NCI-H2171 treated with DMSO at 0.1 percent for 48 hours (cell line): ENCODE measurements around the gene LRMDA.

Experiments
- DNase-seq: peaks from one replicate; lab custom pipeline; 2025; lab: John Stamatoyannopoulos, UW

LRMDA gene

GRCh38 chr10:75431180-75432111, at the start of gene LRMDA:
LRMDA (plus strand) TSS chr10:75431624.
- DNase-seq: no peak

DNA sequence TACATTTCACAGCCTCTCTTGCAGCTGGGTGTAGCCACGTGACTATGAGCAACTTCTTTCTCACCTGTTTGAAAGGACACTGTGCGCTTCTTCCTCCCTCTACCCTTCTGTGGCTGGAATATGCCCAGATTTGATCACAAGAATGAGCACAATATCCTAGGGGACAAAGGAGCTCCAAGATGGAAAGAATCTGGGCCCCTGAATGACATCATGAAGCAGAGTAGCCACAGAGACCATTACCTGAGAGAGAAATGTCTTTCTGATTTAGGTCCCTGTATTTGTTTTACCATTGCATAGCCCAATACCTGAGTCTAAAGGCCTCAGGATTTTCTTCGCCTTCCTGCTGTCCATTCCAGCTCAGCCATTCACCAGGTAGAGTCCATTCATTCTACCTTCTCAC, 45.3 kb upstream of the LRMDA start:
- no peak for DNase-seq

DNA sequence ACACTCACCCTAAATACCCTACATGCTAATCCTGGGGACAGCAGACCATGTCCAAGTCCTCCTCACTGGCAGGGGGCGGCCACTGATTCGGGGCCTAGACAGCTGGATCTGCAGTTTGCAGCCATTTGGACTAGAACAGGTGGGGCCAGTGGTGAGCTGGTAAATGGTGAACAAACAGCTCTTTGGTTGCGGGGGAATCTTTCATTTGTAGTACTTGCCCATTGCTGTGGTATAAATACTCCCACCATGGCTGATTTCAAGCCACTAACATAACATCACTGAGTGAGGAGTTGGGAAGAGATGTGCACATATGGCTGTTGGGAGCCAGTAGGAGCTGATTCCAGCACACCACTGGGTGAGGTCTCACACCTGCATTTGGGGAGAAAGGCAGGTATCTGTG, 43.3 kb upstream of the LRMDA start:
- DNase-seq: no peak

DNA sequence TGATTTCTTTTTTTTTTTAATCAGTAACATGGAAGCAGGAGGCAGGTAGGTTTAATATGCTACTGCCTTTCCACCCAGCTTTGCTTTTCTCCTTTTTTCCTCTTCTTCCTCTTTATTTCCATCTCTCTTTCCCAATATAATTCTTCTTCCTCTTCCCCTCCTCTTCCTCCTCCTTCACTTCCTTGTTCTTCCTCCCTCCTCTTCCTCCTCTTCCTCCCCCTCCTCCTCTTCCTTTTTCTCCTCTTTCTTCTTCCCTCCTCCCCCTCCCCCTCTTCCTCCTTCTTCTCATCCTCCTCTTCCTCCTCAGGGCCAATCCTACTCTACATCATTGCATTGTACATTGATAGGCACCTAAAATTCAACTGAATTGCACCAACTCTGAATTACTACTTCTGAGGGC, 41.2 kb upstream of the LRMDA start:
- no peak for DNase-seq

DNA sequence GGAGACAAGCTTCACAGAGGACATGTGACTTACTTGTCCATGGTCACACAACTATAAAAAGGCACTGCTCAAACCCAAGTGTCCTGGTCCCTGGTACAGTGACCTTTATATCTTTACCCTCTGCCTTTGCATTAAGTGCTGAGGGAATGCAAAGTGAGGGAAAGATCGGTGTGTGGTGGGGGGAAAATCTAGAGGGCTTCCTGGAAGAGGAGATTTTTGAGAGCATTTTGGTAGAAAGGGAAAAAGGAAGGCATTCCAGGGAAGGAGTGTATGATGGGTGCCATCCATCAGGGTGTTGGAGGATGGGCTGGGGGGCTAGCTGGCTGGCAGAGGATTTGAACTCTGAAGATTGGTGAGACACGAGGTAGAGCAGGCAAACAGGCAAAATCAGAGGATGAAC, 39.2 kb upstream of the LRMDA start:
- DNase-seq: no peak

DNA sequence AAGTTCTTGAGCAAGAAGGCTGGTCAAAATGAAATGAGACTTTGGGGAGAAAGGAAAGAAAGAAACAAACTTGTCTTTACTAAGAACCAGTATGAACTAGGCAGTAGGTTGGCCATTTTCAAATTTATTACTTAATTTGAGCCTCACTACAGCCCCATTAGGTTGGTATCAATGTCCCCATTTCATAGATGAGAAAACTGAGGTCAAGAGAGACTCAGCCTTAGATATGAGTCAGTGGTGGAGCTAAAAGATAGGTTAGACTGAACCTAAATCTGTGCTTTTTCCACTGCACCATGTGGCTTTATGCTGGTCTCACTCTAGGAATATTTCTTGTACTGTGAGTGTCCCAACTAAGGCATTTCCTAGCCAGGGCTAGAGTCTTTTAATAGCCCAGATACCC, 38.7 kb upstream of the LRMDA start:
- DNase-seq: no peak

DNA sequence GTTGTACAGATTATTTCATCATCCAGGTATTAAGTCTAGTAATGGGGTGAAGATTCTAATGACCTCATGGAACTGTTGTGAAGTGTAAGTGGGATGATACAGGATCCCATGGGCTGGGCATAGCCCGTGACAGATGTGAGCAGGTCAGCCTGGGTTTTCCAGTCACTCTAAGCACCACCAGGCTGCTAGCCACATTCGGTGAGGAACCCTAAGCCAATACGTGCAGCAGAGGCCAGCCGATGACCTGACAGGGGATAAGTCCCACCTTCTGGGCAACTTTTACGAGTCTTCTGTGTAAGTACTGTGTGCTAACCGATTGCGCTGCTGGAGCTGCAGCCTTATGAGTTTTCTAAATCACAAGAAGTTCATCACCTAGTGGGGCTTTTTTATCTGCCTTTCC, 37.2 kb upstream of the LRMDA start:
- DNase-seq: no peak

DNA sequence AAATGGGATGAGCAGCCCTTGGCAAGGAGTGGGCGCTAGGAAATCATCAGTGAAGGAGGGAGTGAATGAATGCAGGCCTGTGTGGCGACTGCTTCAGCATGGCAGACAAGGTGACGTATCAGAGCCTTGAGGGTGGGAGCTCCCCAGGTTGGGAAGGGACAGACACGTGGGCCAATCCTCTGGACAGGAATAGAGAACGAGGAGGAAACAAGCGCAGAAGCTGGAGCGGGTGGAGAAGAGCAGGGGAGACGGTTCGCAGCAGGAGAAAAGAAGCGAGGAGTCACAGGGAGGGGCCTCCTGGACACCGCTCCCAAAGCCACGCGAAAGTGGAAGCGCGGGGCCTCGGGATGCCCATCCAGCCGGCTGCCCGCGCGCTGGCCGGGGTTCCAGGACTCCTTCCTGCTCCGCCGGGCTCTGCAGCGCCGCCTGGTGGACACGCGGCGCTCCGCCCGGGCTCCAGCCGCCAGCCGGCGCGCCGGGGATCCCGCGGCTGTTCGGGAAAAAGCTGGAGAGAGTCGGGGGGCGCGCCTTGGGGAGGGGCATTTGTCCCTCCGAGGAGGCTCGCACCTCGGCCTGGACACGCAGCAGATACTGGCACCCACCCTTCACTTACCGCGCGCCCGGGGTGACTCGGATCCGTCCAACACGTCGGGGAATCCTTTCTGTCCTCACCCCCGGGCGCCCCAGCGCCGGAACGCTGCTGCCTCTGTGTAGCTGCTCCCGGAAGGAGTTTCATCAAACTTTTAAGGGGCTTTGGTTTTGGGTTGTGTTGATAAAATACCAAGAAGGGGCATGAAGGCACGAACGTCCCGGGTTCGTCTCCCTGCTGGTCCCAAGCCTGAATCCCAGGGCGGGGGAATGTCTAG, 36.1 kb upstream of the LRMDA start:
- no peak for DNase-seq

DNA sequence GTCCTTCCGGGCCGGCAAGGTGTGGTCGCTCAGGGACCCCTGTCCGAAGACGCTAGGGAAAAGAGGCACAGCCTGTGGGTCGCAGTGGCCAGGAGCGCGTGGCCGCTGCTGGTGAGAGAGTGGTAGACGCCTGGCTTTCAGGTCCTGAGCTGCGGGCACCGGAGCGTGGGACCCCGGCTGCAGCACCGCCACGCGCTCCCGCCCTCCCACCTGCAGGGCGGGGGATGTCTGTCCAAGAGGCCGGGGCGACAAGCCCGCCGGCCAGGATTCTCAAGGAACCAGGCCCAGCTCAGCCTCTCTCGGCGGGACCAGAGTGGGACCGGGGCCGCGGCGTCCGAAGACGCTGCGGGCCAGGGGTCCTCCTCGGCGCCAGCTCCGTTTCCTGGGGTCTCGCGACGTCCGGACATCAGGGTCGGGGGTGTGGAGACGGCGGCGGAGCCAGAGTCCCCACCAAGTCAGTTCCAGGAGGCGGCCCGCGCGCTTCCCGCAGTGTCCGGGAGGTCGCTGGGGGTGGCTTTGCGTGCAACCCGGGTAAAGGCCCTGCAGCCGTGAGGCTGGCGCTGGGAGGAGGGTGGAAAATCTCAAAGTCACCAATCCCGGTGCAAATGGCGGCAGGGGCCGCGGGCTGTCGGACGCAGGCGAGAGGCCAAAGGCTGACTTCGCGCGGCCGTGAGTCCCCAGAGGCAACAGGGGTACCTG, 35.3 kb upstream of the LRMDA start:
- no peak for DNase-seq

GRCh38 chr10:75396631-75397495, 34.6 kb upstream of the LRMDA start:
- DNase-seq: no peak

DNA sequence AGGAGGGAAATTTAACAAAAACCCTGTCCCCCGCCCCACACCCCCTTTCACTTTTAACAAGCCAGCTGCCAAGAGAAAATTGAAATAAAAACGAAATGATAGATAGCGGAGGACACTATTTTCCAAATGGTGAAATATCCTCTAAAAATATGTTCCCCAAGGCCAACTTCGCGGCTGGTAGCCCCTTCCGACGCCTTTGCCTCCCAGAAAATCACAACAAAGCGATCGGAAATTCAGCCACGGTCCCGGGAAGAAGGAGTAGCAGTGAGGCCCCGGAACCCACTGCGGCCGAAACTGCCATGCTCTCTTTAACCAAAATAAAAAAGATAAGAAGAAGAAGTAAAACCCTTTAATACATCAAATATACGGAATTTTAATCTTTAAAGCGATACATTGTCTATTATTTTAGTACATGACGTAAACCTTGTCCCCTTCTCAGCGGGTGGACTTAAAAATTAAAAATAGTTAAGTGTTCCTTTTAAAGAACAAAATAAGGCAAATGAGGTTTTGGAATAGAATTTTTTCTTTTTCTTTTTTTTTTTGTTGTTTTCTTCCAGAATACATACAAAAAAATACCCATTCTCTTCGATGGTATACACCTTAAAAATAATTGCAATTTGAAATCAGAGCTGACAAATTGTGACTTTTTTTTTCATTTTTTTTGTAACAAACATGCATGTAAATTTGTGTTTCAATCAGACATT, 33.8 kb upstream of the LRMDA start:
- no peak for DNase-seq

DNA sequence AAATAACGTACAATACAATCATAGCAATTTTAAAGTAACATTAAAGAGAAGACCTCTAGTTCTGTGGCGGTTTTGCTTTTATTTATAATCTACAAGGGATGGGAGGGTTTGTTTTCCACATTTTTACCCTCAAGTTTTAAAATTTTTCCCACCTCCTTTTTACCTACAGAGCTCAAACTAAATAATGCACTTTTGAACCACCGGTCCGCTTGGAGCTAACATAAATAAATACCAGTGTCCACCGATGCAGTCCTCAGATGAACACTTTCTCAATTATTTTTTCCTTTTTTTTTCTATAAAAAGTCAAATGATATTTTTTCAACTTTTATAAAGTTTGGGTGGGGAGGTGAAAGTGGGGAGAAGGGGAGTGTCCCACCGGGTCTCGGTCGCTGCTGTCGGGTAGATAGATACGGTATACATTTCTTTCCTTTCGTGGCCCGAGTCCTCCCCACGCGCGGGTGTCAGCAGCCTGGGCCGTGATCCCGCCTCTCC, 33.2 kb upstream of the LRMDA start:
- DNase-seq: no peak

DNA sequence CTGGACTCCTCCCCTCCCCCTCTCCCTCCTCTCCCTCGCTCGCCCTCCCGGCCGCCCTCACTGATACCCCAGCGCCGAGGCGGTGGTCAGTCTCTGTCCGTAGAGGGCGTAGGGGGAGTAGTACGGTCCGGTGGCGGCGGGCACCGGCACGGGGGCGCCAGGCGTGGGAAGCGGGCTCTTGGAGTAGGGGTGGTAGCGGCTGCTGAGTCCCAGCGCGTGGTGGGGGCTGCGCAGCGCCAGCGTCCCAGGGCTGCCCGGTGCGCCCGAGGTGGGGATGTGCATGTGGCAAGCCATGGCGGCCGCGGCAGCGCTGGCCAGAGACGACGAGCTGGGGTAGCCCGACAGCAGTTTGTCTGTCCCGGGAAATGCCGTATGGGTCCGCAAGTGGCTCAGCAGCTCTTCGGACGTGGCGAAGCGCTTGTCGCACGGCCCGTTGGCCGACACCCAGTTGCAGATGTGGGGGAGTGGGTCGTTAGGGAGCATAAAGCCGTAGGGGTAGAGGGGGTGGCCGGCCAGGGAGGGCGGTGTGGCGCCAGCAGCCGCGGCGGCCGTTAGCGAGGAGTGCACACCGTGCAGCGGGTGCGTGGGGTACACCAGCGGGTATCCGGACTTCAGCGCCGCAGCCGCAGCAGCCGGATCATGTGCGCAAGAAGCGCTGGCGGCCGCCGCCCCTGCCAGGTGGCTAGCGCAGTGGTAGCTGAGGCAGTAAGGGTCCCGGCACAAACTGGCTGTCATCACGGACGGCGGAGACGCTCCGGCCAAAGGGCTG, 32.5 kb upstream of the LRMDA start:
- no peak for DNase-seq

DNA sequence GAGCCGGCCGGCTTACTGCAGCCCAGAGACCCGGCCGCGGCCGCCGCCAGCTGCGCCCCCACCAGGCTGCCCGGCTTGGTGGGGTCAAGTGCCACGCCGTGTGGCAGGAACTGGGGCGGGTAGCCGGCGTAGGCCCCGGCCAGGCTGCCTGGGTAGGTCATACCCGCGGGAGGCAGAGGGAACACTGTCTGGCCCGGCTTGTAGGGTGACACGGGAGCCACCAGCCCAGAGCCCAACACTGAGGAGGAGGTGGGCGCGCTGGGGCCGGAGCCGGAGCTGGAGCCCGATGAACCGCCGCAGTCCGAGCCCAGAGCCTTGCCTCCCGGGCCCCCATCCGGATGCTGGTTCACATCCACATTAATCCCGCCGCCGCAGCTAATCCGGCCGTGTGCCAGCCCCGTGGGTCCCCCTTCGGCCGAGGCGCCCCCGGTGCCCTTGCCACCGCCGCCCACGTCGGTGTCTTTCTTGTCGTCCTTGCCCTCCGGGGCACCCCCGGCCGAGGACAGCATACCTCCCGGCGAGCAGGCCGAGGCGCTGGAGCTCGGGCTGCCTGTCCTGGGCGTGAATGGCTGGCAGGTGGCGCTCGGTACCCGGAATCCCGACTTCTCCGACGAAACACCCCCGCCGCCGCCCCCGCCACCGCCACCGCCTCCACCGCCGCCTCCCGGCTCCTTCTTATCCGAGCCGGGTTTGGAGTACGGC, 31.8 kb upstream of the LRMDA start:
- DNase-seq: peak; percentile 46

DNA sequence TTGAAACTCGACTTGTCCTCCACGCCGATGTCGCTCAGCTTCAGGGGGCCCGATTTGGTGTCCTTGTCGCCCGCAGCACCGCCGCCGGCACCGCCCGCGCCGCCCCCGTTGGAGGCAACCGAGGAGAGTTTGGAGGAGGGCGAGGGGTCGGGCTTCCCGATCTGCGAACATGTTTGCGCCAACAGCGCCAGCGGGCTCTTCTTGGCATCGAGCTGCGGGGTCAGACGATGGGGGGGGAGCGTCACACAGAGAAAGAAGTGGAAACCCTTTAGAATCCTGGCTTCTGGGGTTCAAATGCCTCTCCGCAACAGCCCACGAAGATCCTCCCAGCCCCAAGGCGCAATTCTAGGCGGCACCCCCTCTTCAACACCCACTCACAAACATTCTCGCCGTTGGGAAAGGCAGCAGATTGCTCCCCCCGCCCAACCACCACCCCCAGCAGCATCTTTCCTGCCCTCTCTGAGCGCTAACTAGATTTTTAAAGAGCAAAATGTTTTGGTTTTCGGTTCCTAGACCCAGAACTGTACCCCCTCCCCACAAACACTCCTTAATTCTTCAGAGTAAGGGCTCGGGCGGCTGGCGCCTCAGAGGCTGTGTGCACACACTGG, 31.2 kb upstream of the LRMDA start:
- peak; percentile 46 for DNase-seq

DNA sequence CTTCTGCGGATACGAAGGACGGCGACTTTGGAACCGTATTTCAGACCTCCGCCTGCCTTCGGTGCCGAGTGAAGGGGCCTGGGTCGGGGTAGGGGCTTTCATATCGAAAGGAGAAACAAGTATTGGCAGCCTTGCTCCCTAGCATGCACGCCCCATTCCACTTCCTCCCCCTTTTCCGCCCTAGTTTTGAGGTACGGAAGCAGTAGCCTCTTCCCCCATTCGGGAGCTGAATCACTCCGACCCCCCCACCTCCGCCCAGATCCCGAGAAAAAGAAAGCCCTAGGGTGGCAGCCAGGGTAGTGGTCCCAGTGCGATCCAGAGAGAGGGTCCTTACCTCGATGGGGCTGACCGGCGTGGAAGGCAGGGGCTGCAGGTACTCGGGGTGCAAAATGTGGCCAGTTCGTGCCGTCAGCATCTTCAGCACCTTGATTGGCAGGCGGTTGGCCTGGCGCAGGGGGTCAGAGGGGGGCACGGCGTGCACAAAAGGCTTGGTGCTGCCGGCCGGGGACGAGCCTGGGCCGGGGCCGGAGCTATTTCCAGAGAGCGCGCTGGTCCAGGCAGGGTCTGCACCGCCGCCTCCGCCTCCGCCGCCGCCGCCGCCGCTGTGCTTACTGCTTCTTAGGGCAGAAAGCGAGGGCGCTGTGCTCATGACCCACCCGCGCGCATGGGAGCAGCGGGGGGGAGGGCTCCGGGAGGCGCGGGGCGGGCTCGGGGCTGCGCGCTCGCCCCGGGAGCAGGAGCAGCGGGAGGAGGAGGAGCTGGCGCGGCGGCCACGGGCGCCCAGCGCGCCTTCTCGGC, 30.5 kb upstream of the LRMDA start:
- no peak for DNase-seq

- DNase-seq: peak; percentile 94
These were observed 29.6 kb upstream of the LRMDA start, which contains the start of gene ZNF503 for GRCh38 chr10:75401569-75402485. ZNF503 (minus strand) TSS chr10:75401764; CDS start chr10:75401419, 345 bp downstream.
